T-helper 1 cell treated with Interleukin-12 subunit alpha and Interleukin-12 subunit beta and Interleukin-4 antibody, amounts not matched to agents 30 μg/mL and 1 μg/mL, for 36 hours (primary cell): ENCODE data around the gene TRAF3IP1.
A peak's percentile ranks its signal among the peaks of the same experiment; 100 is the strongest.
"Not testable (repeated sequence)": the region's sequence is repeated elsewhere in the genome, so short reads cannot be mapped to it uniquely, and the experiment has no call there.

Experiments
- H3K27ac Mint-ChIP-seq: one replicate; pipeline ENCODE4 v1.8.0; 2021; ENCODE audit warnings: mild to moderate bottlenecking, mixed read lengths
- H3K27me3 Mint-ChIP-seq: one replicate; pipeline ENCODE4 v1.8.0; 2021; ENCODE audit warnings: low read depth, mixed read lengths
- H3K36me3 Mint-ChIP-seq: one replicate; pipeline ENCODE4 v1.8.0; 2021; ENCODE audit warnings: low read depth, mixed read lengths
- H3K4me1 Mint-ChIP-seq: one replicate; pipeline ENCODE4 v1.8.0; 2021; ENCODE audit warnings: low read depth, mixed read lengths
- H3K4me3 Mint-ChIP-seq: one replicate; pipeline ENCODE4 v1.8.0; 2021; ENCODE audit warnings: mild to moderate bottlenecking, moderate library complexity, mixed read lengths
- H3K9me3 Mint-ChIP-seq: one replicate; pipeline ENCODE4 v1.8.0; 2021; ENCODE audit warnings: mixed read lengths

The TRAF3IP1 gene

GRCh38 chr2:238313991-238314350 lies 6.3 kb upstream of the TRAF3IP1 start:
- Mint-ChIP-seq H3K27ac (no peak overlapping the region), H3K27me3 (peaks cover 13% of the 10 kb centered on the region), H3K36me3 (no peaks in the 10 kb centered on the region)

GRCh38 chr2:238314576-238314975 lies 5.7 kb upstream of the TRAF3IP1 start:
- no peaks in the 10 kb centered on the region for H3K36me3 Mint-ChIP-seq
- no peak overlapping the region for H3K4me3 Mint-ChIP-seq
- no peak overlapping the region for H3K27ac Mint-ChIP-seq
- peaks cover 16% of the 10 kb centered on the region for H3K27me3 Mint-ChIP-seq
- peaks cover under 1% of the 10 kb centered on the region for H3K4me1 Mint-ChIP-seq
- no peaks in the 10 kb centered on the region for H3K9me3 Mint-ChIP-seq

More at GRCh38 chr2:238313991-238314350, 6.3 kb upstream of the TRAF3IP1 start:
- Mint-ChIP-seq H3K9me3 (no peaks in the 10 kb centered on the region), H3K4me1 (no peaks in the 10 kb centered on the region), H3K4me3 (no peak overlapping the region)

- Mint-ChIP-seq H3K27ac (no peak overlapping the region), H3K9me3 (no peaks in the 10 kb centered on the region), H3K27me3 (peaks cover 16% of the 10 kb centered on the region), H3K4me1 (peaks cover 3% of the 10 kb centered on the region), H3K36me3 (no peaks in the 10 kb centered on the region), H3K4me3 (no peak overlapping the region)
These were observed 5.2 kb upstream of the TRAF3IP1 start for GRCh38 chr2:238315031-238315595.

GRCh38 chr2:238320648-238321281 lies 447 bp downstream of the TRAF3IP1 start:
- no peaks in the 10 kb centered on the region for H3K36me3 Mint-ChIP-seq
- H3K27me3 Mint-ChIP-seq = peaks cover 16% of the 10 kb centered on the region
- H3K27ac Mint-ChIP-seq = no peak overlapping the region
- no peaks in the 10 kb centered on the region for H3K9me3 Mint-ChIP-seq
- H3K4me1 Mint-ChIP-seq = peaks cover 13% of the 10 kb centered on the region
- H3K4me3 Mint-ChIP-seq = peak overlapping the region; percentile 79

GRCh38 chr2:238321467-238321866 lies 1.1 kb downstream of the TRAF3IP1 start:
- peaks cover 13% of the 10 kb centered on the region for H3K4me1 Mint-ChIP-seq
- H3K36me3 Mint-ChIP-seq = no peaks in the 10 kb centered on the region
- peak overlapping the region; percentile 79 for H3K4me3 Mint-ChIP-seq
- H3K27ac Mint-ChIP-seq = no peak overlapping the region
- no peaks in the 10 kb centered on the region for H3K9me3 Mint-ChIP-seq
- H3K27me3 Mint-ChIP-seq = peaks cover 15% of the 10 kb centered on the region

- Mint-ChIP-seq H3K27ac (no peak overlapping the region), H3K9me3 (no peaks in the 10 kb centered on the region), H3K4me3 (peak overlapping the region; percentile 79), H3K27me3 (peaks cover 12% of the 10 kb centered on the region), H3K4me1 (peaks cover 13% of the 10 kb centered on the region), H3K36me3 (peaks cover 2% of the 10 kb centered on the region)
These were observed 1.7 kb downstream of the TRAF3IP1 start for GRCh38 chr2:238322001-238322411.

- H3K9me3 Mint-ChIP-seq, H3K27me3 Mint-ChIP-seq, H3K27ac Mint-ChIP-seq, H3K4me3 Mint-ChIP-seq: not testable (repeated sequence)
- Mint-ChIP-seq H3K36me3 (peaks cover 14% of the 10 kb centered on the region), H3K4me1 (peaks cover 13% of the 10 kb centered on the region)
These were observed 3.9 kb downstream of the TRAF3IP1 start for GRCh38 chr2:238324248-238324647.

- Mint-ChIP-seq H3K4me1 (peaks cover 10% of the 10 kb centered on the region), H3K27ac (no peak overlapping the region), H3K9me3 (no peaks in the 10 kb centered on the region), H3K4me3 (no peak overlapping the region), H3K27me3 (no peaks in the 10 kb centered on the region), H3K36me3 (peaks cover 14% of the 10 kb centered on the region)
These were observed 5.4 kb downstream of the TRAF3IP1 start for GRCh38 chr2:238325694-238326093.

- Mint-ChIP-seq H3K4me1 (peaks cover 1% of the 10 kb centered on the region), H3K27ac (no peak overlapping the region), H3K9me3 (no peaks in the 10 kb centered on the region), H3K27me3 (no peaks in the 10 kb centered on the region), H3K36me3 (peaks cover 14% of the 10 kb centered on the region), H3K4me3 (no peak overlapping the region)
These were observed 6.6 kb downstream of the TRAF3IP1 start for GRCh38 chr2:238326801-238327365.

GRCh38 chr2:238327751-238328150 lies 7.4 kb downstream of the TRAF3IP1 start:
- peaks cover 14% of the 10 kb centered on the region for H3K36me3 Mint-ChIP-seq
- H3K27me3 Mint-ChIP-seq = no peaks in the 10 kb centered on the region
- no peak overlapping the region for H3K4me3 Mint-ChIP-seq
- H3K4me1 Mint-ChIP-seq = no peaks in the 10 kb centered on the region
- peak overlapping the region; percentile 32 for H3K27ac Mint-ChIP-seq
- no peaks in the 10 kb centered on the region for H3K9me3 Mint-ChIP-seq

GRCh38 chr2:238330391-238330790 lies 10.1 kb downstream of the TRAF3IP1 start:
- H3K27me3 Mint-ChIP-seq = no peaks in the 10 kb centered on the region
- H3K27ac Mint-ChIP-seq = no peak overlapping the region
- H3K9me3 Mint-ChIP-seq = no peaks in the 10 kb centered on the region
- H3K4me3 Mint-ChIP-seq = no peak overlapping the region
- peaks cover 17% of the 10 kb centered on the region for H3K36me3 Mint-ChIP-seq
- no peaks in the 10 kb centered on the region for H3K4me1 Mint-ChIP-seq

- no peak overlapping the region for H3K27ac Mint-ChIP-seq
- H3K36me3 Mint-ChIP-seq = peaks cover 16% of the 10 kb centered on the region
- H3K27me3 Mint-ChIP-seq = no peaks in the 10 kb centered on the region
- H3K9me3 Mint-ChIP-seq = no peaks in the 10 kb centered on the region
- H3K4me3 Mint-ChIP-seq = no peak overlapping the region
- H3K4me1 Mint-ChIP-seq = no peaks in the 10 kb centered on the region
These were observed 11.6 kb downstream of the TRAF3IP1 start for GRCh38 chr2:238331916-238332315.

- Mint-ChIP-seq H3K27ac (no peak overlapping the region), H3K4me1 (no peaks in the 10 kb centered on the region), H3K4me3 (no peak overlapping the region), H3K27me3 (no peaks in the 10 kb centered on the region), H3K9me3 (no peaks in the 10 kb centered on the region), H3K36me3 (peaks cover 2% of the 10 kb centered on the region)
These were observed 14.6 kb downstream of the TRAF3IP1 start for GRCh38 chr2:238334885-238335284.

- not testable (repeated sequence) for H3K27ac Mint-ChIP-seq, H3K4me1 Mint-ChIP-seq, H3K27me3 Mint-ChIP-seq
These were observed 15.3 kb downstream of the TRAF3IP1 start for GRCh38 chr2:238335591-238335990.

GRCh38 chr2:238336151-238336550 lies 15.8 kb downstream of the TRAF3IP1 start:
- H3K36me3 Mint-ChIP-seq = peaks cover 2% of the 10 kb centered on the region
- H3K9me3 Mint-ChIP-seq = no peaks in the 10 kb centered on the region
- no peak overlapping the region for H3K4me3 Mint-ChIP-seq
- no peaks in the 10 kb centered on the region for H3K4me1 Mint-ChIP-seq
- H3K27ac Mint-ChIP-seq = no peak overlapping the region
- no peaks in the 10 kb centered on the region for H3K27me3 Mint-ChIP-seq

More at GRCh38 chr2:238335591-238335990, 15.3 kb downstream of the TRAF3IP1 start:
- H3K9me3 Mint-ChIP-seq, H3K4me3 Mint-ChIP-seq, H3K36me3 Mint-ChIP-seq: not testable (repeated sequence)
